ENCODE data around the gene CACFD1.

Gene CACFD1

DNA sequence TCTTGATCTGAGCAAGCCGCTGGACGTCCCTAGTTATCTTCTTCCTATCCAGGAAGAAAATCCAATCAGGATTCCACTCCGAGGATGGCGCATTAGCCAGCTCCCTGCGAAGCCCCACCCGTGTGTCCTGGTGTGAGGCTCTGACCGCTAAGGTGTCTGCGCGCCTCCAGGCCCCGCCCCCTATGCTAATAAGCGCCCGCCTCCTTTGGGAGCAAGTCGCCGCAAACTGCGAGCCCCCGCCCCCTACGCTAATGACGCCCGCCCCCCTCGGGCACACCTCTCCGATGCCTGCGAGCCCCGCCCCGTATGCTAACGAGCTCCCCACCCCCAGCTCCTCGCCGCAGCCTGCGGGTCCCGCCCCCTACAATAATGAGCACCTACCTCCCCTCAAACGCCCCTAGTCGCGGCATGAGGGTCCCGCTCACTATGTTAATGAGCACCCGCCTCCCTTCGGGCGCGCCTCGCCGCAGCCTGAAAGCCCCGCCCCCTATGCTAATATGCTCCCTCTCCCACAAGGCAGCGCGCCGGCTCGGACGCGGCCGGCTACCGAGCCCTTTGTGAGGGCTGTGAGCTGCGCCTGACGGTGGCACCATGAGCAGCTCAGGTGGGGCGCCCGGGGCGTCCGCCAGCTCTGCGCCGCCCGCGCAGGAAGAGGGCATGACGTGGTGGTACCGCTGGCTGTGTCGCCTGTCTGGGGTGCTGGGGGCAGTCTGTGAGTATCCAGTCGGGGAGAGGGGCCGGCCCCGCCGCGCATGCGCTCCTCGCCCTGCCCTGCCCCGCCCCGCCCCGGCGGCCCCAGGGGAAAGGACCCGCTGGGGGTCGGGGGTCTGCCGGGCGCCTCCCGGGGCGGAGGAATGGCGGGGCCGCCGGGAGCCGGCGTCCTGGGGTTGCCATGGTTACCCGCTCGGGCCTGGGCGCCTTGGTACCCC lies at the start of gene CACFD1:
TSS of gene CACFD1 (plus strand) at position 503 of the 929 bp plus-strand sequence. CDS start at position 592, 89 bp downstream.
- peak; percentile 95 for DNase-seq (ENCODE audit: low spot score)

DNA sequence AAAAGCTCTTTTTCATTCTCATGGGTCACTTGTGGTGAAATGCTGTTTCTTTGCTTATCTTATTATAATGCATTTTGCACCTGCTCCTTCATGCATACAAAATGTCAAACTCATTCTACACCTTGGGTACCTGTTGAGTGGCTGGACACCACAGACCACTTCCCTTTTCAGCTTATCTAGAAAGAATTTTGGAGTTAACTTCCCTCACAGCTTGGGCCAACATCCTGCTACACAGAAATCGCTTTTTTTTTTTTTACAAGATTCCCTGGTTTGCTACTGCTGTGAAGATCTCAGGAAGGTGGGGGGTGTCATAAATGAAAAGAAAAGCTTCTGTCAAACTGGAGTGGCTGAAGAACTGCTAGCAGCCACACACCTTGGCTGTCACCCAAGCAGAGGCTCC lies 44.6 kb upstream of the CACFD1 start:
- no peak for DNase-seq (ENCODE audit: low spot score)

DNA sequence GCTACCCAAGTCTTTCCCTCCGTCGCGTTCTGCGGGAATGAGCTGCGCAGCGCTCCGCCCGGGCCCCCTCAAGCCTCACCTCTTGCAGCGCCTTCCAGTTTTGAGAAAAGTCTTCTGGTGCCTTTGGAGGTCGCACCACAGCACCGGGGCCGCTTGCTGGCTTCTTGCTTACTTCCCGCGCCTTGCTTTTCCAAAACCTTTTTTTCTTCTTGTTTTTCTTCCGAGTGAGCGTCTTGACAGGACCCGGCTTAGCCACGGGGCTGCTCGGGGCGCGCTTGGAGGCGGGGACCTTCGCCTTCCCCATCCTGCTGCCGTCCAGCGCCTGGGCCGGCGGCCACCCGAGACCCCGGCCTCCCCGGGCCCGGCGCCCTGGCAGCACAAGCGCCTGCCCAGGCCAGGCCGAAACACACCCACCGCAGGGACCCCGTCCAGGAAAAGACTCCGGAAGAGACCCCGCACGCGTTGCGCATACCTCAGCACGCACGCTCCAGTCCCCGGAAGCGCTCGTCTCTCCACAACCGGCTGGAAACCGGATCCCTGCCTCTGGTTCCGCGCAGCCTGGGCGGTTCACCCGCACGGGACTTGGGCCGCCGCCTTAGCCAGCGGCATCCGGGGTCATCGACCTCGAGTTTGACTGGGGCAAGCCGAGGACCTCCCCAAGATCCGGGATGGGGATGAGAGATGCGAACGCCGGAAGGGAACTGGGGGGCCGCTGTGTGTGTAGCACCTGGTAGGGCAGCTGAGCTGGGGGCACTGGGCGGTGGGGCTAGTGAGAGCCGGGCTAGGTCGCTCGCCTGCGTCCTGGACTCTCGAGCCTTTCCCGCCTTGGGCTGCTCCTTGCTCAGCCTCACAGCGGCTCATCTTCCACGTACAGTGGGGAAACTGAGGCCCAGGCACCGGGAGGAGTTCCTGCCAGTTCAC lies 42.0 kb upstream of the CACFD1 start, which contains the start of gene REXO4:
TSS of gene REXO4 (minus strand) at position 470 of the 921 bp plus-strand sequence. CDS start at position 304, 166 bp downstream.
- DNase-seq (ENCODE audit: low spot score), result peak; percentile 89

DNA sequence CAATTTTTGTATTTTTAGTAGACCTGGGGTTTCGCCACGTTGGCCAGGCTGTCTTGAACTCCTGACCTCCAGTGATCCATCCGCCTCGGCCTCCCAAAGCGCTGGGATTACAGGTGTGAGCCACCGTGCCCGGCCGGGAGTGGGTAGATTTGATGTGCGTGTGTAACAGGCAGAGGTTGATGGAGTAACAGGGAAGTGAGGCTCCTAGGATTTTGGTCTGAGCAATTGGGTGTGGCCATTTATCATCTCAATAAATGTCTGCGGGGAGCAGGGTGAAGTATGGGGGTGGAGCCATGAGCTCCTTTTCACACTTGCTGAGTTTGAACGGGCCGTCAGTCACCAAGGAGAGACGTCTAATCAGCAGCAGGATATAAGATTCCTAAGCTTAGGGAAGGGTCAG lies 40.8 kb upstream of the CACFD1 start:
- no peak for DNase-seq (ENCODE audit: low spot score)

DNA sequence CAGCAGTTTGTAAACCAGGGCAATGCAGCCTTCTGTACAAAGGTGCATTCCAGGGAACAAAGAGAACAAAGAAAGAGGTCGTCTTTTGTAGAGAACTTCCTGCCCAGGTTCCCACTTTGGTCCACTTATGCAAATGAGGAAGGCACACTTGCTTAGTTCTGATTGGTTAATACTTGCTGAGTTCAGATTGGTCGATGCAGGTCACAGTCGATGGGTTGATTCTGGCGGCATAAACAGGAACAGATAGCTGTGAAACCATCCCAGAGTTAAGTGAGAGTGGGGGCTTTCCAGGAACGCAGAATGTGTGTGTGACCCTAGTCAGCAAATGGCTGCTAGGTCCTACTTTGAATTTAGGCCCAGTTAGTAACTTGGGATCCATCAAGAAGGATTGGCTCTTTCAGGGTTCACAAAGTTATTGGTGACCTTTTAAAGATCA lies 39.4 kb upstream of the CACFD1 start:
- no peak for DNase-seq (ENCODE audit: low spot score)

DNA sequence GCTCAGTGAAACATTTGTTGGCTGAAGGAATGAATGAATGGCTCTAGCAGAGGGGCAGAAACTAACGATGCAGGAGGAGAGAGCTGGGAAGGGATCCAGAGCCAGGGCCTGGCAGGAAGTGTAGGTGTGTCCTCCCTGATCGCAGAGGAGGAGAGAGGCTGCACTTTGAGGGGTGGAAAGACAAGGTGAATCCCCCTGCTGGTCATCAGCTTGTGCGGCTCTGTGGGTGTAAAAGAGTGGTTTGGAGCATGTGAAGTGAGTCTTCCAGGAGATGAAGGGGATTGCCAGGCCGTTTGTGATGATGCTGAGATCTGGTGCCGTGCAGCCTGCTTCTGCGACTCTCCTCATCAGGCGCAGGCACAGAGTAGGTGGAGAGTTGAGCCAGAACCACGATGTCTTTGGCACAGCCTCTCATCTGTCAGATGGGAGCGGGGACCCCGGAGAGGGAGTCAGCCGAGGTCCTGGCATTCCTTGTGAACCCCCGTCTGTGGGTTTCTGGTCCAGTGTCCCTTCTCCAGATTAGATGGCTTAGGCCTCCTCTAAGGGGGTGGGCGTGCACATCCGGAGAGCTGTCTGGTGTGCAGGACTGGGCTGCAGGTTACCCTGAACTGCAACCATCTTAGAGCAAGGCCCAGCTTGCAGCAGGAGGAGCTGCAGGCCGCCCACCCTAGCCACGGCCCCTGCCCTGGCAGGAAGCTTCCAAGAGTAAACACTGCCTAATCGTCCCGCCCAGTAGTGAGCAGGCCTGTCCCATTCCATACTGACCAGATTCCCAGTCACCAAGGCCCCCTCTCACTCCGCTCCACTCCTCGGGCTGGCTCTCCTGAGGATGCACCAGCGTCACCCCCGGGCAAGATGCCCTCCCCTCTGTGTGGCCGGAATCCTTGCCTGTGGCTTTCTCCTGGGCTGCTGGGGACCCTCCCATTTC lies 37.9 kb upstream of the CACFD1 start, which contains the start of gene ADAMTS13:
TSS of gene ADAMTS13 (plus strand) at position 753 of the 928 bp plus-strand sequence. CDS start at position 830, 77 bp downstream.
- DNase-seq (ENCODE audit: low spot score), result peak; percentile 36

DNA sequence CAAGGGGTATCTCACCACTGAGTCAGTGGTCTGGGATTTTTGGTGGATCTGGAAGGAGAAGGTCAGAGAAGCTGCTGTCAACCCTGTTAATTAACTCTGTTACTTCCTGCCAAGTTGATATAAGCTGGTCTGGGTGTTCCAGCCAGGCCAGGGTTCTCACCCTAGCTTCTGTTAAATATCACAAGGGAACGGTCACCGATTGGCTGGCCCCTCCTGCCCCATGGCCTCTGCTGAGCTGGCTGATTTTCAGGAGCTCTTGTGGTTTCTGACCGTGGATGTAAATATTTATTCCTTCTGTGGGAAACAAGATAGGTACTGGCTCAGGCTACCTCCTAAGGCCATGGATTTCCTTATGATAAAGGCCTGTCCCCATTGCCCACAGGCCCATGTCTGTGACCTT lies 36.6 kb upstream of the CACFD1 start:
- no peak for DNase-seq (ENCODE audit: low spot score)

DNA sequence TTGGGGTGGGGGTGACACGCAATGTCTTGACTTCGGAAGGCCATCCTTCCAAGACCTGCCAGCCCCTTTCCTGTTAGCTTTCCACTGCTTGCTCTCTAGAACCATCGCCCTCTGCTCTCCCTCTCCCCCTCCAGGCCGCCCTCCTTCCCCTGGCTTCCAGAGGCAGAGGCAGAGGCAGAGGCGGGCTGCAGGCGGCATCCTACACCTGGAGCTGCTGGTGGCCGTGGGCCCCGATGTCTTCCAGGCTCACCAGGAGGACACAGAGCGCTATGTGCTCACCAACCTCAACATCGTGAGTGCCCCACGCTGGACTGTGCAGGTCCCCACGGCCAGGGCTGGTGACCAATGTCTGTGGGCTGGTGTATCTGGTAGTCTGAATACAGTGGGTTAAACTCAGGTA lies 35.6 kb upstream of the CACFD1 start:
- DNase-seq (ENCODE audit: low spot score), result no peak

DNA sequence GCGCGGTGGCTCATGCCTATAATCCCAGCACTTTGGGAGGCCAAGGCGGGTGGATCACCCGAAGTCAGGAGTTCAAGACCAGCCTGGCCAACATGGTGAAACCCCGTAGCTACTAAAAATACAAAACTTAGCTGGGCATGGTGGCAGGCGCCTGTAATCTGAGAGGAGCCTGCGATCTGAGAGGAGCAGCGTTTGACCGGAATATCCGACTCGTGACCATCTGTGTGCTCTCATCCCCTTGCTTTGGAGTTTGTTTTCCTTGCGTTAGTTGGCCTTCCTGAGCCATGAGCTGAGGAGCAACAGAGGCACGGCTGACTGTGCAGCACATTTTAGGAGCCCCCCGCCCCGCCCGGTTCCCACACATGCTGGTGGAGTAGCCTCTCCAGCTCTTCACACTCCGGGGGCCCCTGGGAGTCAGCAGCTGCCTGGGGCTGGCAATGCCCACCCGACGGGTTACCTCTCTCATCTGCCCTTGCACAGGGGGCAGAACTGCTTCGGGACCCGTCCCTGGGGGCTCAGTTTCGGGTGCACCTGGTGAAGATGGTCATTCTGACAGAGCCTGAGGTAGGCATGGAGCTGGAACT lies 34.6 kb upstream of the CACFD1 start:
- no peak for DNase-seq (ENCODE audit: low spot score)

DNA sequence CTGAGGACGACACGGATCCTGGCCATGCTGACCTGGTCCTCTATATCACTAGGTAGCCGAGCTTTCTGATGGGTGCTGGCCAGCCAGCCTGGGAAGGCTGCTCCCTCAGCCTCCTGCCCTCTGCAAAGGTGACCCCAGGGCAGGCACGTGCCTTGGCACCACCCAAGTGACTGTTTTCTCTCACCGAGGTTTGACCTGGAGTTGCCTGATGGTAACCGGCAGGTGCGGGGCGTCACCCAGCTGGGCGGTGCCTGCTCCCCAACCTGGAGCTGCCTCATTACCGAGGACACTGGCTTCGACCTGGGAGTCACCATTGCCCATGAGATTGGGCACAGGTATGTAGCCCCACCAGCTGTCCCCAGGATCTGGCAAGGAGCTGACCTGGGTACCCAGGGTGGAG lies 33.8 kb upstream of the CACFD1 start:
- no peak for DNase-seq (ENCODE audit: low spot score)

DNA sequence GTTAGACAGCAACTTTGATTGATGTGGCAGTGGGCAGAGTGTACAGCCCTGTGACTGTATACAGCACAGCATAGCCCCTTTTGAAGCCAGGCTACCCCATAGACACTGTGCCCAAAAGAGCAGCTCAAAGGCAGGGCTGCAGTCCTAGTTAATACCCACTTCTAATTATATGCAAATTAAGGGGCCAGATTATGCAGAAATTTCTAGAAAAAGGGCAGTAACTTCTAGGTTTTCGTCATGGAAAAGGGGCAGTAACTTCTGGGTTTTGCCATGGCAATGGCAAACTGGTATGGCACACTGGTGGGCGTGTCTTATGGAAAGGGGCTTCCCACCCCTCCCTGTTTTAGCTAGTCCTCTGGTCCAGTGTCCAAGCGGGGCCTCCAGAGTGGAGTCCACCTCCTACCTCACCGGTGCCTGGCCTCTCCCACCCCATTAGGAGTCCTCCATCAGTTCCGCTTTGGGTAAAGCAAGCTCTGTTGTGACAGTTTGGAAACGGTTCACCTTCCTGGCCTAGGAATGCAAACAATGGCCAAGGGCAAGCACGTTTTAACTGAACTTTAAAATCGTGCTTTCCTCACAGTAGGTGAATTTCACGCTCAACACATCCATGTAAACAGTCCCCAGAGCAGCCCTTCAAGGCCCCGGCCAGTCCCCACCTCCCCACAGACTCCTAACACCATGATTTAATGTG lies 32.0 kb upstream of the CACFD1 start:
- DNase-seq (ENCODE audit: low spot score), result no peak

DNA sequence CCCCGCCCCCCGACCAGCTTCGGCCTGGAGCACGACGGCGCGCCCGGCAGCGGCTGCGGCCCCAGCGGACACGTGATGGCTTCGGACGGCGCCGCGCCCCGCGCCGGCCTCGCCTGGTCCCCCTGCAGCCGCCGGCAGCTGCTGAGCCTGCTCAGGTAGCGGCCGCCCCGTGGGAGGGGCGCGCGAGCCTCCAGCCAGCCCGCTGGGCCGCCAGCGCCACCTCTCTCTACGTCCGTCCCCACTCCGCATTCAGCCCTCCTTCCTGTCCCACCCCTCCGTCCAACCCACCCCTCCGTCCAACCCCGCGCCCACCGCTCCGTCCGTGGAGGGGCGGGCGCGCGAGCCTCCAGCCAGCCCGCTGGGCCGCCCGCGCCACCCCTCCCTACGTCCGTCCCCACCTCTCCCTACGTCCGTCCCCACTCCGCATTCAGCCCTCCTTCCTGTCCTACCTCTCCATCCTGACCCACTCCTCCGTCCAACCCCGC lies 31.1 kb upstream of the CACFD1 start:
- peak; percentile 52 for DNase-seq (ENCODE audit: low spot score)

DNA sequence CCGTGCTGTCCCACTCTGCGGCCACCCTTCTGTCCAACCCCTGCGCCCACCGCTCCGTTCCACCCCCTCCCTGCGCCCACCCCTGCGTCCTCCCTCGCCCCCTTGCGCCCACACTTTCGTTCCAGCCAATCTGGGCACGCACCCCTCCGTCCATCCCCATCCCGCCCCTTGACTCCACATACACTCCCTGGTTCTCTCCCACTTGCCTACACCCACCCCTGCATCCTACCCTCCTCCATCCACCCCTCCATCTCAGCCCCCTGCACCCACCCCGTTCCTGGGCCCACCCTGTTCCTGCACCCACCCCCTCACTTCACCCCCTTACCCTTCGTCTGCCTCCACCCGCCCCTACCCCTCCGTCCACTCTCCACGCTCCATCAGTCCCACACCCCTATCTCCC lies 30.6 kb upstream of the CACFD1 start:
- DNase-seq (ENCODE audit: low spot score), result no peak

DNA sequence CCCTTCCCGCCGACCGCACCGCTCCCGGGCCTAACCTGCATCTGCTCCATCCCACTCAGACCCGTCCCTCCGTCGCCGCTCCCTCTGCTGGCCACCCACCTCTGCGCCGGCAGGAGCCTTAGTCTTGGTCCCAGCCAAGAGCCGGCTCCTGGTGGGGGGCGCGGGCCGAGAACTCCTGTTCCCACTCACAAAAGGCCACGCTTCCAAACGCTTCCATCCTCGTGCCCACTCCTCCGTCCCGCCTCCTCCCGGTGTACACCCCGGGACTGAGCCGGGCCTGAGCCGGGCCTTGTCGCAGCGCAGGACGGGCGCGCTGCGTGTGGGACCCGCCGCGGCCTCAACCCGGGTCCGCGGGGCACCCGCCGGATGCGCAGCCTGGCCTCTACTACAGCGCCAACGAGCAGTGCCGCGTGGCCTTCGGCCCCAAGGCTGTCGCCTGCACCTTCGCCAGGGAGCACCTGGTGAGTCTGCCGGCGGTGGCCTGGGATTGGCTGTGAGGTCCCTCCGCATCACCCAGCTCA lies 30.1 kb upstream of the CACFD1 start:
- DNase-seq (ENCODE audit: low spot score), result no peak

DNA sequence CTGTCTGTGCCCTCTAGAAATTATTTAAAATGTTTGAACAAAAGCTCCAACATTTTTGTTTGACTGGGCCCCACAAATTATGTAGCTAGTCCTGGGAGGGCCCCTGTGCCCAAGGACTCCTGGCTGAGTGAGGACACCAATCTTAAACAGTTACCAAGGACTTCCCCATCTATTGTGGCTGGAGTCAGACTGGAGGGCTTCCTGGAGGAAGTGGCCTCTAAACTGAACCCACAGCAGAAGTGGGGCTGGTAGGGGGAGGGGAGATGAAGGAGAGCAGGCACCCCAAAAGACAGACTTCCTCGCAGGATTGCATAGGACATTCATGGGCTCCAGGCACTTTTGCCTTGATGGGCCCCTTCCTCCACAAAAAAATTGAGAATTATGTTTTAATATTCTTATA lies 29.5 kb upstream of the CACFD1 start:
- DNase-seq (ENCODE audit: low spot score), result no peak

DNA sequence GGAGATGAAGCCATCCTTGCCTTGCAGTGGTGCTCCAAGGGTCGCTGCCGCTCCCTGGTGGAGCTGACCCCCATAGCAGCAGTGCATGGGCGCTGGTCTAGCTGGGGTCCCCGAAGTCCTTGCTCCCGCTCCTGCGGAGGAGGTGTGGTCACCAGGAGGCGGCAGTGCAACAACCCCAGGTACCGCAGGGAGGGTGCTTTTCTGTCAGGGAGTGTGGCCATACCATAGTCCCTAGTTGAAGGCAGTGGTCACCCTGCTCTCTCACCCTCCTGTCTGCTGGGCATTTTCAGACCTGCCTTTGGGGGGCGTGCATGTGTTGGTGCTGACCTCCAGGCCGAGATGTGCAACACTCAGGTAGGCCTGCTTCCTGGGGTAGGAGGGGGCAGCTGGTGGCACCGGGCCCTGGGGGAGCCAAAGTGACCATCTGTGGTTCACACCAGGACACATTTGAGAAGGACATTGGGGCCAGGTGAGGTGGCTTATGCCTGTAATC lies 26.4 kb upstream of the CACFD1 start:
- no peak for DNase-seq (ENCODE audit: low spot score)

DNA sequence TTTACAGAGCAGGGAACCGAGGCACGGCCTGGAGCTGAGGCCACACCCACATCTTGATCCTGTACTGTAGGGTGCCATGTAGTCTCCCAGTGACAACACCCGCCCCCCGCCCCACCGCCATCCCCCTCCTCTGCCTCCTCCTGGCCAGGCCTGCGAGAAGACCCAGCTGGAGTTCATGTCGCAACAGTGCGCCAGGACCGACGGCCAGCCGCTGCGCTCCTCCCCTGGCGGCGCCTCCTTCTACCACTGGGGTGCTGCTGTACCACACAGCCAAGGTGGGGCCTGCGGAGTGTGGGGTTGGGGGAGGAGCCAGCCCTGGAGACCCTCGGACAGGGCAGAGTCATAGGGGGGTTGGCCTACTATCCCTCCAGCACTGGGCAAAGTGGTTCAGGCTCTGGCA lies 23.1 kb upstream of the CACFD1 start:
- no peak for DNase-seq (ENCODE audit: low spot score)

DNA sequence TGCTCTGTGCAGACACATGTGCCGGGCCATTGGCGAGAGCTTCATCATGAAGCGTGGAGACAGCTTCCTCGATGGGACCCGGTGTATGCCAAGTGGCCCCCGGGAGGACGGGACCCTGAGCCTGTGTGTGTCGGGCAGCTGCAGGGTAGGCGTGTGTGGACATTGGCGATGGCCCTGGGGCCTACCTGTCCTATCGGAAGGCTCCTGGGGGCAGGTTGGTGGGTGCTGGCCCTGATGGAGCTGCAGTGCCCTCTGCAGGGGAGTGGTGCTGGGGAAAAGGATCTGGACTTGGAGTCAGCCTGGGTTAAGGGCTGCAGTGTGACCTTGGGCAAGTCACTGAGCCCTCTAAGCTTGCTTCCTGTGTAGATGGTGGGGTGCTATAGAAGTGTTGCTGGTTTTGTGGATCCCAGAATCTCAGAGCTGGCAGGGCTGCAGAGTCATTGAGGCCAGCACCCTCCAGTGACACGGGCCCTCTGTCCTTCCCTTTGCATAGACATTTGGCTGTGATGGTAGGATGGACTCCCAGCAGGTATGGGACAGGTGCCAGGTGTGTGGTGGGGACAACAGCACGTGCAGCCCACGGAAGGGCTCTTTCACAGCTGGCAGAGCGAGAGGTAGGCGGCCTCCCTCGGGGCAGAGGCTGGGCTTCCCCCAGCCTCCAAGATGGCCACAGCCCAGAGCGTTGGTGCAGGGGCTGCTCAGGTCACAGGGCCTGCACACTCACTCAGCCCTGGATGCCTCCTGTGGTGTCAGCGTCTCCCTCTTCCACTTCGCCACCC lies 21.8 kb upstream of the CACFD1 start:
- DNase-seq (ENCODE audit: low spot score), result no peak

DNA sequence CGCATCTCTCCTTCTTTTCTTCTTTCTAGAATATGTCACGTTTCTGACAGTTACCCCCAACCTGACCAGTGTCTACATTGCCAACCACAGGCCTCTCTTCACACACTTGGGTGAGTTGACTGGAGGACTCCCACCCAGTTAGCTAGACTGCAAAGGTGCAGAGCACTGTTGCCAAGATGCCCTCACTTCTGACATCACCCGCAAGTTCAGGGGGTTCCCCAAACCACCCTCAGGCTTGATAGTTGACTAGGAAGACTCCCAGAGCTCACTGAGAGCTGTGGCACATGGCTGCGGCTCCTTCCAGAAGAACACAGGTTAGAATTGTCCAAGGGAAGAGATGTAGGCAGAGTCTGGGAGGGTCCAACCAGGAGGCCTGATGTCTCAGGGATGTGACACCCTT lies 20.4 kb upstream of the CACFD1 start:
- DNase-seq (ENCODE audit: low spot score), result no peak
